Tibial artery (tissue), 4 donors: Measurements from ENCODE around the gene SLC25A33.

Experiments used
- DNase-seq, 2 donors: peaks; one replicate each; pipeline ENCODE4 v3.0.0-alpha.2; 2019
- H3K27ac ChIP-seq, 2 donors: fragments of 200-600 bp; sonication (generic) in 1 of 2; 1 replicate in 1 of 2; 2 replicates in 1 of 2; pipeline ENCODE4 v1.5.1; 2018 to 2019; ENCODE audit warnings: mild to moderate bottlenecking in 1 of 2
- H3K27me3 ChIP-seq, 2 donors: fragments of 200-600 bp; sonication (generic) in 1 of 2; one replicate each; pipeline versions ENCODE4 v1.5.1 to v1.6.0; 2016 to 2019
- H3K36me3 ChIP-seq, 3 donors: fragments of 200-600 bp; sonication (generic) in 2 of 3; one replicate each; pipeline ENCODE4 v1.5.1; 2016 to 2019; ENCODE audit warnings: mild to moderate bottlenecking in 2 of 3
- H3K4me1 ChIP-seq, 4 donors: fragments of 200-600 bp; sonication (generic) in 2 of 4; 1 replicate in 3 of 4; 2 replicates in 1 of 4; pipeline ENCODE4 v1.5.1; 2016 to 2019
- H3K4me3 ChIP-seq, 2 donors: fragments of 200-600 bp; sonication (generic) in 1 of 2; 1 replicate in 1 of 2; 2 replicates in 1 of 2; pipeline ENCODE4 v1.5.1; 2018 to 2019; ENCODE audit warnings: mild to moderate bottlenecking in 2 of 2
- H3K9me3 ChIP-seq, 3 donors: fragments of 200-600 bp; sonication (generic) in 1 of 3; one replicate each; pipeline ENCODE4 v1.5.1; 2016 to 2019
- intact Hi-C: fragments of 100-400 bp; cut with DNase I; formaldehyde crosslinking; loops from one replicate; pipeline ENCODE4 v1.15.0; 2023; ENCODE audit warnings: low total_unique reads
- TF ChIP-seq, protein P1 (sequence below), 2 experiments: fragments of 200-600 bp in 1 of 2; fragments of 450-650 bp in 1 of 2; IDR thresholded peaks; one replicate each; pipeline ENCODE4 v1.5.1; 2017 to 2019; ENCODE audit warnings: antibody characterized with exemption in 2 of 2, mild to moderate bottlenecking in 1 of 2, moderate library complexity in 1 of 2

Gene SLC25A33

DNA sequence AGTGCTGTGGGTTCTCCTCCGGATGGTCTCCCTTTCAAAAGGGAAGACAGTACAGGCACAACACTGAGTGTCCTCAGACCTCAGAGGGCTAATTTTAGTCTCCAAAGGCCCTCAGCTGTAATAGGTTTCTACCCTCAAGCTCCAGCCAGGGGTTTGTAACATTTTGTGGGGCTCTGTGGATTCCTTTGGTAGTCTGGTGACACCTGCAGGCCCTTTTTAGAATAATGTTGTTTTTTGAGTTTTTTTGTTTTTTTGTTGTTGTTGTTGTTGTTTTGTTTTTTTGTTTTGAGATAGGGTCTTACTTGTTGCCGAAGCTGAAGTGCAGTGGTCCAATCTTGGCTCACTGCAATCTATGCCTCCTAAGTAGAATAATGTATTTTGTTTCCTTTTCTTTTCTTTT lies 34.5 kb downstream of the SLC25A33 start:
- TF ChIP-seq, protein P1, sequence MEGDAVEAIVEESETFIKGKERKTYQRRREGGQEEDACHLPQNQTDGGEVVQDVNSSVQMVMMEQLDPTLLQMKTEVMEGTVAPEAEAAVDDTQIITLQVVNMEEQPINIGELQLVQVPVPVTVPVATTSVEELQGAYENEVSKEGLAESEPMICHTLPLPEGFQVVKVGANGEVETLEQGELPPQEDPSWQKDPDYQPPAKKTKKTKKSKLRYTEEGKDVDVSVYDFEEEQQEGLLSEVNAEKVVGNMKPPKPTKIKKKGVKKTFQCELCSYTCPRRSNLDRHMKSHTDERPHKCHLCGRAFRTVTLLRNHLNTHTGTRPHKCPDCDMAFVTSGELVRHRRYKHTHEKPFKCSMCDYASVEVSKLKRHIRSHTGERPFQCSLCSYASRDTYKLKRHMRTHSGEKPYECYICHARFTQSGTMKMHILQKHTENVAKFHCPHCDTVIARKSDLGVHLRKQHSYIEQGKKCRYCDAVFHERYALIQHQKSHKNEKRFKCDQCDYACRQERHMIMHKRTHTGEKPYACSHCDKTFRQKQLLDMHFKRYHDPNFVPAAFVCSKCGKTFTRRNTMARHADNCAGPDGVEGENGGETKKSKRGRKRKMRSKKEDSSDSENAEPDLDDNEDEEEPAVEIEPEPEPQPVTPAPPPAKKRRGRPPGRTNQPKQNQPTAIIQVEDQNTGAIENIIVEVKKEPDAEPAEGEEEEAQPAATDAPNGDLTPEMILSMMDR (IDR thresholded peaks at IDR 0.05) = peak in 1 of 2 experiments; percentile 29
- no peak overlapping the region for H3K27ac ChIP-seq
- no peaks in the 10 kb centered on the region for H3K9me3 ChIP-seq
- DNase-seq = no peak
- peaks cover 0 to 7% (median 4%) of the 10 kb centered on the region in 3 donors for H3K36me3 ChIP-seq
- H3K4me1 ChIP-seq = no peaks in the 10 kb centered on the region
- H3K4me3 ChIP-seq = no peak overlapping the region
- no peaks in the 10 kb centered on the region for H3K27me3 ChIP-seq
- intact Hi-C loops = loop anchor here (5.0 kb wide), 1 partner anchor 76 kb away; no protein-coding TSS in a partner anchor

DNA sequence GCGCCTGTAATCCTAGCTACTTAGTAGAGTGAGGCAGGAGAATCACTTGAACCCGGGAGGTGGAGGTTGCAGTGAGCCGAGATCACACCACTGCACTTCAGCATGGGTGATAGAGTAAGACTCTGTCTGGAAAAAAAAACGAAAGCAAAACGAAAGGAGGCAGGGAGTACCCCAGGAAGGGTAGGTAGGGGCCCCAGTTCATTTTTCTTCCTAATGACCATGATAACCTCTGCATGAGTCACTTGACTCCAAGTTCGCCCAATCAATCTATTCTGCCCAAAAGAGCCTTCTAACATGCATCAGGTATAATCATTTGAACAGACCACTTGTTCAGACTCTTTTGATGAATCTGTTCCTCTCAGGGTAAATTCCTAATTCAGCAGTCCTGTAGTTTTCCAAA lies 36.2 kb downstream of the SLC25A33 start:
- no peak for DNase-seq
- H3K36me3 ChIP-seq = peaks cover 4 to 16% (median 7%) of the 10 kb centered on the region in 3 donors
- H3K4me3 ChIP-seq = no peak overlapping the region
- H3K27me3 ChIP-seq = no peaks in the 10 kb centered on the region
- no peaks in the 10 kb centered on the region for H3K9me3 ChIP-seq
- no peaks in the 10 kb centered on the region for H3K4me1 ChIP-seq
- intact Hi-C loops = no loop called here
- TF ChIP-seq, protein P1 (IDR thresholded peaks at IDR 0.05) = no peak
- no peak overlapping the region for H3K27ac ChIP-seq

- H3K36me3 ChIP-seq = peaks cover 4 to 19% (median 8%) of the 10 kb centered on the region in 3 donors
- no peaks in the 10 kb centered on the region for H3K4me1 ChIP-seq
- intact Hi-C loops = no loop called here
- no peak overlapping the region for H3K27ac ChIP-seq
- H3K27me3 ChIP-seq = no peaks in the 10 kb centered on the region
- no peak overlapping the region for H3K4me3 ChIP-seq
- no peak for DNase-seq
- TF ChIP-seq, protein P1 (IDR thresholded peaks at IDR 0.05) = no peak
- H3K9me3 ChIP-seq = no peaks in the 10 kb centered on the region
These were observed 37.6 kb downstream of the SLC25A33 start for GRCh38 chr1:9576903-9577302.

- H3K27me3 ChIP-seq = no peaks in the 10 kb centered on the region
- H3K36me3 ChIP-seq = peaks cover 4 to 24% (median 14%) of the 10 kb centered on the region in 3 donors
- no peak for DNase-seq
- no peaks in the 10 kb centered on the region for H3K4me1 ChIP-seq
- TF ChIP-seq, protein P1 (IDR thresholded peaks at IDR 0.05) = no peak
- no peak overlapping the region for H3K4me3 ChIP-seq
- no peaks in the 10 kb centered on the region for H3K9me3 ChIP-seq
- intact Hi-C loops = no loop called here
- no peak overlapping the region for H3K27ac ChIP-seq
These were observed 38.2 kb downstream of the SLC25A33 start for GRCh38 chr1:9577423-9577822.

- no peak for DNase-seq
- peaks cover 4 to 27% (median 14%) of the 10 kb centered on the region in 3 donors for H3K36me3 ChIP-seq
These were observed 41.7 kb downstream of the SLC25A33 start for GRCh38 chr1:9580942-9581341.

More at GRCh38 chr1:9580942-9581341, 41.7 kb downstream of the SLC25A33 start:
- Histone ChIP-seq H3K4me1 (no peaks in the 10 kb centered on the region), H3K9me3 (no peaks in the 10 kb centered on the region), H3K27me3 (no peaks in the 10 kb centered on the region), H3K27ac (no peak overlapping the region), H3K4me3 (no peak overlapping the region)
- TF ChIP-seq, protein P1 (IDR thresholded peaks at IDR 0.05) = no peak
- intact Hi-C loops = no loop called here
